ENCODE results near the gene SAC3D1. TPM values are rescaled to one million over a fixed set of nuclear protein-coding genes. Genes with fewer than 3 reads are reported as not detected.
A peak's percentile ranks its signal among the peaks of the same experiment; 100 is the strongest.

The SAC3D1 gene
- total and polyA plus RNA-seq, 9 of the 15 experiments (the other 6 are each of a cell fraction or from before 2014, with no cell fraction given) = 0.20 to 35.2 (median 5.8) TPM

GRCh38 chr11:65060913-65061408, 20.0 kb downstream of the SAC3D1 start (continued):
- TF ChIP-seq RAD51 (IDR thresholded peaks at IDR 0.05; ENCODE audit: borderline replicate concordance, low read depth) = peak; percentile 45; the same call in 1 of the 2 replicates
- TF ChIP-seq L3MBTL2 (IDR thresholded peaks at IDR 0.05) = peak; percentile 11
- TF ChIP-seq NCOA2 (IDR thresholded peaks at IDR 0.05; ENCODE audit: partially characterized antibody in 2 of 2) = no peak
- TF ChIP-seq ARID1B (IDR thresholded peaks at IDR 0.05) = no peak
- peak; percentile 53 for TF ChIP-seq CTCFL (IDR thresholded peaks at IDR 0.05; ENCODE audit: borderline replicate concordance, insufficient read depth, low read depth, low read length, poor library complexity, severe bottlenecking)
- TF ChIP-seq SMAD3 (CRISPR knock-in tag; conservative IDR thresholded peaks at IDR 0.05) = no peak
- no peak for TF ChIP-seq TAF15 (IDR thresholded peaks at IDR 0.05; ENCODE audit: low read depth, low read length)
- TF ChIP-seq KDM5B (IDR thresholded peaks at IDR 0.05; ENCODE audit: insufficient replicate concordance, low read depth, low read length) = no peak
- no peak for TF ChIP-seq NR4A1 (CRISPR knock-in tag; IDR thresholded peaks at IDR 0.05)
- TF ChIP-seq NR4A1 (tag; IDR thresholded peaks at IDR 0.05) = peak; percentile 49; the same call in 1 of the 2 replicates
- TF ChIP-seq HDGF (IDR thresholded peaks at IDR 0.05) = 0 out of 2 replicates have a peak, but pooled peaks have one; percentile 74
- no peak for TF ChIP-seq NUFIP1 (IDR thresholded peaks at IDR 0.05; ENCODE audit: partially characterized antibody)
- TF ChIP-seq SMARCA4 (IDR thresholded peaks at IDR 0.05) = 0 out of 2 replicates have a peak, but pooled peaks have one; percentile 27
- TF ChIP-seq REST (IDR thresholded peaks at IDR 0.05; ENCODE audit: borderline replicate concordance) = peak; percentile 60; the same call in 1 of the 2 replicates
- TF ChIP-seq REST (CRISPR knock-in tag; IDR thresholded peaks at IDR 0.05; ENCODE audit: low read depth) = no peak
